ENCODE results near the gene LGALS12.

LGALS12 gene

DNA sequence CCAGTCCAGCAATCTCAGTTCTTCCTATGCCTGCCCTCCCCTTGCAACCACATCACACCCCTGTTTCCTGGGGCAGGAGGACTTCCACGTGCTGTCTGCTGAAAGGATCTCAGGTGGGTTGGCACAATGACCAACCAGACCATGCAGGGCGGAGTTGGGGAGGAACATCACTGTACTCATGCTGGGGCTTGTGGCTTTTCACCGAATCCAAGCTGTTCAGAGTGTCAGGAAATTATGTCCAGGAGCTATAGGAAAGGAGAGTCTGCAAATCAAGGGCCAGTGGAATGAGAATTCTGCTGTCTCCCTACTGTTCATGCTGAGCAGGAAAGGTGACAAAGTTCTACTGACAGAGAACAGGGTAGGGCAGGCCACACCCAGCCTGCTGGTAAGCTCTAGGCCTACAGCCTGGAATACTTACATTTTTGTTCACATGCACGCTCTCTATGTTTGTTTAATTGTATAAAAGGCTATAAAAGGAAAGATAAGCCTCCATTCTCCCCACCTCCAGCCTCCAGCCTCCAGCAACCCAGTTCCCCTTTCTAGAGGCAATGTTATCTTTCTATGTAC, 59.0 kb downstream of the LGALS12 start:
- Histone ChIP-seq H3K9me3 (ENCODE audit: insufficient read depth, low read length) (no peaks in the 10 kb centered on the region), H4K20me1 (ENCODE audit: low read depth, low read length) (no peaks in the 10 kb centered on the region), H3K27me3 (ENCODE audit: low read length) (no peaks in the 10 kb centered on the region), H3K9ac (ENCODE audit: low read length) (no peak overlapping the region), H3K27ac (ENCODE audit: low read depth, low read length) (no peak overlapping the region), H3F3A (ENCODE audit: insufficient read depth) (0 out of 2 replicates have a peak, but pooled peaks cover 5% of the 10 kb centered on the region), H2AFZ (ENCODE audit: low read depth, low read length, severe bottlenecking) (no peak overlapping the region), H3K4me2 (ENCODE audit: low read depth, low read length, poor library complexity, severe bottlenecking) (no peak overlapping the region), H3K36me3 (ENCODE audit: low read length) (no peaks in the 10 kb centered on the region), H3K79me2 (ENCODE audit: insufficient read depth, low read length) (no peaks in the 10 kb centered on the region), H3K4me3 (ENCODE audit: insufficient read depth, low read length, poor library complexity, severe bottlenecking) (no peak overlapping the region), H3K9me2 (replicated peaks; ENCODE audit: insufficient read depth, low read length) (no peaks in the 10 kb centered on the region)
- TF ChIP-seq, protein P1, sequence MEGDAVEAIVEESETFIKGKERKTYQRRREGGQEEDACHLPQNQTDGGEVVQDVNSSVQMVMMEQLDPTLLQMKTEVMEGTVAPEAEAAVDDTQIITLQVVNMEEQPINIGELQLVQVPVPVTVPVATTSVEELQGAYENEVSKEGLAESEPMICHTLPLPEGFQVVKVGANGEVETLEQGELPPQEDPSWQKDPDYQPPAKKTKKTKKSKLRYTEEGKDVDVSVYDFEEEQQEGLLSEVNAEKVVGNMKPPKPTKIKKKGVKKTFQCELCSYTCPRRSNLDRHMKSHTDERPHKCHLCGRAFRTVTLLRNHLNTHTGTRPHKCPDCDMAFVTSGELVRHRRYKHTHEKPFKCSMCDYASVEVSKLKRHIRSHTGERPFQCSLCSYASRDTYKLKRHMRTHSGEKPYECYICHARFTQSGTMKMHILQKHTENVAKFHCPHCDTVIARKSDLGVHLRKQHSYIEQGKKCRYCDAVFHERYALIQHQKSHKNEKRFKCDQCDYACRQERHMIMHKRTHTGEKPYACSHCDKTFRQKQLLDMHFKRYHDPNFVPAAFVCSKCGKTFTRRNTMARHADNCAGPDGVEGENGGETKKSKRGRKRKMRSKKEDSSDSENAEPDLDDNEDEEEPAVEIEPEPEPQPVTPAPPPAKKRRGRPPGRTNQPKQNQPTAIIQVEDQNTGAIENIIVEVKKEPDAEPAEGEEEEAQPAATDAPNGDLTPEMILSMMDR (IDR thresholded peaks at IDR 0.05; ENCODE audit: insufficient read depth, low read length, poor library complexity, severe bottlenecking) = no peak
- no peak for TF ChIP-seq EZH2phosphoT487 (conservative IDR thresholded peaks at IDR 0.05; ENCODE audit: low read length)

Measured in SU-DHL-6 (cell line).